HUES64 (cell line): ENCODE measurements around the gene FAXC.
"Not testable (repeated sequence)": the region's sequence is repeated elsewhere in the genome, so short reads cannot be mapped to it uniquely, and the experiment has no call there.

Source experiments
- H3K27ac ChIP-seq: 2 replicates; pipeline ENCODE4 v1.7.0; 2013; ENCODE audit warnings: low read depth, low read length, inconsistent platforms
- H3K27me3 ChIP-seq: 2 replicates; pipeline ENCODE4 v1.6.1; 2013; ENCODE audit warnings: mild to moderate bottlenecking, low read length; ENCODE audit not compliant: insufficient read depth
- H3K36me3 ChIP-seq: 2 replicates; pipeline ENCODE4 v1.6.1; 2013; ENCODE audit warnings: mild to moderate bottlenecking, low read length; ENCODE audit not compliant: insufficient read depth
- H3K4me1 ChIP-seq: 2 replicates; pipeline ENCODE4 v1.6.1; 2013; ENCODE audit warnings: mild to moderate bottlenecking, low read length, moderate library complexity; ENCODE audit not compliant: insufficient read depth
- H3K4me3 ChIP-seq: 2 replicates; pipeline ENCODE4 v1.5.1; 2013; ENCODE audit warnings: mild to moderate bottlenecking, low read length, moderate library complexity
- H3K9ac ChIP-seq: 2 replicates; pipeline ENCODE4 v1.6.1; 2013; ENCODE audit warnings: mild to moderate bottlenecking, low read depth, low read length
- H3K9me3 ChIP-seq: 2 replicates; pipeline ENCODE4 v1.6.1; 2013; ENCODE audit warnings: low read depth, low read length; ENCODE audit not compliant: insufficient read depth
- WGBS: fragments of 150-250, 120-280 bp; methylation state at CpG from one replicate; pipeline ENCODE4 v1.1.7; 2013; ENCODE audit warnings: missing lambda C conversion rate; 5-methylcytosine and 5-hydroxymethylcytosine counted together

FAXC gene

DNA sequence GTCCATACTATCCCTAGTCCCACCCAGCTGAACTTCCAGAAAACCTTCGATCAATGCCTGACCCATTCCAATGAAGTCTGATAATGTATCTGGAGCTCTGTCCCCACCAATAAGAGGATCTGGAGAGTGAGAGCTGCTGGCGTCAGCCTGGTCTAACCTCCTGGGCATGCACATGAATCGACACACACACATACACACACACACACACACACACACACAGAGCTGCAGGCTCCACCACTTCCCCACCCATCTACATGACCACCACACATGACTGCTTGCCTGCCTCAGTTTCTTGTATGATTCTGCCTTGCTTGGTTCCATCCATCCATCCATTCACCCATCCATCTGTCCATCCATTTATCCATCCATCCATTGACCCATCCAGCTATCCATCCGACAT lies 60.8 kb downstream of the FAXC start:
- H3K27me3 ChIP-seq, result no peaks in the 10 kb centered on the region
- no peak overlapping the region for H3K27ac ChIP-seq
- no peak overlapping the region for H3K9ac ChIP-seq
- no peaks in the 10 kb centered on the region for H3K9me3 ChIP-seq
- H3K4me3 ChIP-seq, result no peak overlapping the region
- H3K36me3 ChIP-seq, result peaks cover 5% of the 10 kb centered on the region; the same call in 1 of the 2 replicates
- peaks cover 9% of the 10 kb centered on the region for H3K4me1 ChIP-seq
- 95% methylated on average over 4 of the region's 4 CpGs for WGBS

DNA sequence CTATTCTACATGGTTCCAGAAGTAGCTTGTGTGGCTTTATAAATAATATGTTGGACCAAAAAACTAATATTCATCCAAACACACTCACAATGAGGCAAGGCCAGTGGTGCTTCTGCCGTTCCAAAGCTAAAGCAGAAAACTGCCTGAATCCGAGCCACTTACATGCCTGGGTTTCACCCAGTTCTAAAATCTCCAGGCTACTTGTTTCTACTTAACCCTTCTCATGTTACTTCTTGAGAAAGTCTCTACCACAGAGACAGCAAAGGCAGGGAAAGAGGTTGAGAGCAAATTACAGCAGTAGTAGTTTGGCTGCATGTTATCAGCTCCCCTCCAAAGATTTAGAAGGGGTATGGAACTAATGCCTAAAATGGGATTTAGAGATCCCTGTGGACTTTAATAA lies 62.0 kb downstream of the FAXC start:
- peaks cover 5% of the 10 kb centered on the region; the same call in 1 of the 2 replicates for H3K36me3 ChIP-seq
- H3K4me3 ChIP-seq, result no peak overlapping the region
- H3K9ac ChIP-seq, result no peak overlapping the region
- WGBS, result 74% methylated on average over 2 of the region's 2 CpGs
- H3K9me3 ChIP-seq, result no peaks in the 10 kb centered on the region
- H3K4me1 ChIP-seq, result peaks cover 9% of the 10 kb centered on the region
- H3K27ac ChIP-seq, result no peak overlapping the region
- H3K27me3 ChIP-seq, result no peaks in the 10 kb centered on the region

DNA sequence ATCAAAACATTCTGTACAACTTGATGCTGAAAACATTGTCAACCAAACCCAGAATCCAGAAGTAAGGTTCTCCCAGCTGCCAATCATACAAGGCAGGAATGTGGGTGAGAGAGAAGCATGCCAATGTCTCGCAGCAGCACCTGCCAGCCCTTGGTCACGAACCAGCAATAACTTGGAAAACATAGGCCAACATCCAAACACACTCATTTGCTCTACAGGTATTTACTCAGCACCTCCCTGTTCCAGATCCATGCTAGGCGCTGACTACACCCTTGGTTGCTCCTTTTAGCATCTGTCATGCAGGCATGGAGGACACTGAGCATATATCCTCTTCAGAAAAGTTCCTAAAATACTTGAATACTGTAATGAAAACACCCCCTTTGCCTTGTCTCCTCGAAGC lies 63.6 kb downstream of the FAXC start:
- Histone ChIP-seq H3K36me3 (peaks cover 6% of the 10 kb centered on the region), H3K4me3 (no peak overlapping the region), H3K27ac (no peak overlapping the region), H3K9me3 (no peaks in the 10 kb centered on the region), H3K27me3 (no peaks in the 10 kb centered on the region), H3K4me1 (peaks cover 9% of the 10 kb centered on the region), H3K9ac (no peak overlapping the region)
- 89% methylated on average over 4 of the region's 4 CpGs for WGBS

DNA sequence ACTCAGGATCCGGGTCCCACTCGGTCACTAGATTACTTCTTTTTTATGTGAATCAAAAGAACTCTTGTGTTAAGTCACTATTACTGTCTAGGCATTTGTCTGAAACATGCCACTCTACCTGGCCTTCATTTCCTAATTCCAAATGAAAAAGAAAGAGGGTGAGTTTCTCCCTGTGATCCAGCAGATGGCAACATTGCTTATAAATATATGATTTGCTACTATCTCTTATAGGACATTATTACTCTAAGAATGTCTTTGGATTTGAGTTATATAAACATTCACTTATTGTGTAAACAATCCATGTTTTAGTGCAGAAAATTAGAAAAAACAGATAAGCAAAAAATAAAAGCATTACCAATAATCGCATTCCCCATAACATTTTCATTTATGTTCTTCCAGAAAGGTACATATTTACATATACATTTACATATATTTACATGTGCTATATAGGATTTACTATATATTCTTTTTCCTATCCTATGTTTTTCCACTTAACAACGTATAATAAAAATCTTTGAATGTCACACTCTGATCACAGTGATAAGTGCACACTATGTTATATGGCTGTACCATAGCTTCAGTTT lies 66.9 kb downstream of the FAXC start:
- WGBS, result 88% methylated on average over 4 of the region's 4 CpGs
- H3K36me3 ChIP-seq, result peaks cover 14% of the 10 kb centered on the region
- H3K9ac ChIP-seq, result no peak overlapping the region
- no peaks in the 10 kb centered on the region for H3K9me3 ChIP-seq
- no peak overlapping the region for H3K27ac ChIP-seq
- no peak overlapping the region for H3K4me3 ChIP-seq
- H3K27me3 ChIP-seq, result no peaks in the 10 kb centered on the region
- H3K4me1 ChIP-seq, result peaks cover 4% of the 10 kb centered on the region

DNA sequence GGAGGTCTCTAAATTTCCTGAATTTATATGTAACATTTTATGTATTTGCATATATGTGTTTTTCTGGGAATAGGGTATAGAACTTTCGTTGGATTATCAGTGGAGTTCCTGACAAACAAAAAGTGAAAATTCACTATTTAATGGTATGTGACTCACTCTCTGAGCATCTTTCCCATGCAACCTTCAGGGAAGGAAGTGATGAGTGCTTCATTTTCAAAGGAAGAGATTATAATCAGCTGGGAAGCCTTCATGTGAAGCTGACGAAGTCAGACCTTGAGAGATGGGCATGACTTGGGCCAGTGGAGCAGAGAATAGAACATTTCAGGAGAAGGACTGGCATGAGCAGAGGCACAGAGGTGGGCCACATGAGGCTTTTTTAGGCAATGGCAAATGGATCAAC lies 72.7 kb downstream of the FAXC start:
- no peaks in the 10 kb centered on the region for H3K9me3 ChIP-seq
- H3K27ac ChIP-seq, result no peak overlapping the region
- H3K4me1 ChIP-seq, result no peaks in the 10 kb centered on the region
- H3K36me3 ChIP-seq, result peaks cover 14% of the 10 kb centered on the region
- no peak overlapping the region for H3K9ac ChIP-seq
- H3K27me3 ChIP-seq, result no peaks in the 10 kb centered on the region
- 49% methylated on average over 2 of the region's 2 CpGs for WGBS
- H3K4me3 ChIP-seq, result no peak overlapping the region

DNA sequence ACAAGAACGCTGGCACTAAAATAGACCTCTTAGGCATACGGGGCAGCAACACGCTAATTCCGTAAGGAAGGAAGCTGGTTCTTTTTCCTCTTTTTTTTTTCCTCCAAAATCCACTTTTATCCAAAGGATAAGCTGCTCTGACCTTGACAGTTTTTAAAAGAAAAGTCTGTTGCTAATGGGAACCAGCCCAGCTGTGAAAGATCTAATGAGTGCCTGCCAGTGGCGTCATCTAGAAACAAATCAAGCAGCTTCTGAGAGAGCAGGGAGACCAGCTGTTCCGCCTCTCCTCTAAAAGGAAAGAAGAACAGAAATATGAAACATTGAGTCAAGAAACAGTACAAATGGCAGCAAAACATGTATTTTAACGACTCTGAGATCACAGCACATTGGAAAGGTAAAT lies 78.6 kb downstream of the FAXC start:
- WGBS, result 93% methylated on average over 7 of the region's 7 CpGs
- H3K4me3 ChIP-seq, result no peak overlapping the region
- no peaks in the 10 kb centered on the region for H3K27me3 ChIP-seq
- H3K27ac ChIP-seq, result no peak overlapping the region
- no peaks in the 10 kb centered on the region for H3K36me3 ChIP-seq
- peaks cover 2% of the 10 kb centered on the region; the same call in 1 of the 2 replicates for H3K9me3 ChIP-seq
- H3K9ac ChIP-seq, result no peak overlapping the region
- no peaks in the 10 kb centered on the region; the same call in 1 of the 2 replicates for H3K4me1 ChIP-seq

DNA sequence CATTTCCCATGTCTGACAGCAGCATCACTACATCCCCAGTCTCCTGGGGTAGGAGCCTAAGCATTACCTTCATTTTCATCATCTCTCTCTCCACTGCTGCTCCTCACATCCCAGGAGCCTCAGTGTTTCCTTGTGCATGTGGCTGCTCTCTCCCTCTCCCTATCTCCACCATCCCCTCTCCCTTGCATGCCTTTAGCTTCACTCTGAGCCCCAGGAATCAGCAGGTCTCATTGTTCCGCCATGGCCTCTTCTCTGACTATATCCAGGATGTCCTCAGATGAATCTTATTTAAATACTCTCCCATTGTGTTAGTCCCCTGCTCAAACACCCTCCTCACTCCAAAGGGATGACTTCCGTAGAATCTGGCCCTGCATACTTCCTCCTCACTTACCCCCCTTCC lies 79.4 kb downstream of the FAXC start:
- Histone ChIP-seq H3K9me3 (peaks cover 2% of the 10 kb centered on the region; the same call in 1 of the 2 replicates), H3K27ac (no peak overlapping the region), H3K4me1 (no peaks in the 10 kb centered on the region; the same call in 1 of the 2 replicates), H3K36me3 (no peaks in the 10 kb centered on the region), H3K4me3 (no peak overlapping the region), H3K27me3 (no peaks in the 10 kb centered on the region), H3K9ac (no peak overlapping the region)
- WGBS, result 80% methylated on average over 2 of the region's 2 CpGs

DNA sequence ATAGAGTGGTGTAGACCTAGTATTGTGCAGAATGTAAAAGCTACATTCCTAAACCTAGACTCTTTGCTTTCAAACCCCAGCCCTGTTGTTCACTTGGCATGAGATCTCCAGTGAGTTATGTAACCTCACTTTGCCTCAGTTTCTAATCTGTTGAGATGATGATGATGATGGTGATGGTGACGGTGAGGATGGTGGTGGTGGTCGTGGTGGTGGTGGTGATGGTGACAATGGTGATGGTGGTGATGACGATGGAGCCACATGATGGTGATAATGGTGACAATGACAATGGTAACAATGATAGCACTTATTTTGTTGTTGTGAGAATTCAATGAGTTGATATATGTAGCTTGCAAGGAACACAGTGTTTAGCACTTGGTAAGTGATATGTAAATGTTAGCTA lies 80.3 kb downstream of the FAXC start:
- H3K27ac ChIP-seq, result no peak overlapping the region
- H3K4me3 ChIP-seq, result no peak overlapping the region
- WGBS, result 68% methylated on average over 3 of the region's 3 CpGs
- H3K4me1 ChIP-seq, result no peaks in the 10 kb centered on the region; the same call in 1 of the 2 replicates
- no peak overlapping the region for H3K9ac ChIP-seq
- H3K36me3 ChIP-seq, result no peaks in the 10 kb centered on the region
- no peaks in the 10 kb centered on the region for H3K27me3 ChIP-seq
- peaks cover 2% of the 10 kb centered on the region; the same call in 1 of the 2 replicates for H3K9me3 ChIP-seq

DNA sequence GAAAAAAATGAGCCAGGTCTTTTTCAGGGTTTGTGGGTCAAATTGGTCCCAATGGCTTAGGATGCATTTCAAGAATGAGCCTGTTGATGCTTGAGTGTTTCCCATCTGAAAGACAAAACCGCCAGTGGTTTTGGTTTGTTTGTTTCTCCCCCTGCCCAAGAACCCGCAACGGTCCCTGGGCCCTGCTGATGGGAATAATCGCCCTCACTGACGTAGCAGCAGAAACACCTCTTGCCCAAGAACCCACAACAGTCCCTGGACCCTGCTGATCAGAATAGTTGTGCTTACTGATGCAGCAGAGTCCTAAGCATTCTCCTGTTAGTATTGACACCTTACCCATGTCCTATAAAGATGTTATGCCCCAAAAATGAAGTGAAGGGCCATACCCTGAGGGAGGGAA lies 82.5 kb downstream of the FAXC start:
- not testable (repeated sequence) for H3K4me3 ChIP-seq, H3K9me3 ChIP-seq, H3K27me3 ChIP-seq, H3K36me3 ChIP-seq, H3K9ac ChIP-seq, H3K4me1 ChIP-seq, H3K27ac ChIP-seq
- 72% methylated on average over 5 of the region's 5 CpGs for WGBS

DNA sequence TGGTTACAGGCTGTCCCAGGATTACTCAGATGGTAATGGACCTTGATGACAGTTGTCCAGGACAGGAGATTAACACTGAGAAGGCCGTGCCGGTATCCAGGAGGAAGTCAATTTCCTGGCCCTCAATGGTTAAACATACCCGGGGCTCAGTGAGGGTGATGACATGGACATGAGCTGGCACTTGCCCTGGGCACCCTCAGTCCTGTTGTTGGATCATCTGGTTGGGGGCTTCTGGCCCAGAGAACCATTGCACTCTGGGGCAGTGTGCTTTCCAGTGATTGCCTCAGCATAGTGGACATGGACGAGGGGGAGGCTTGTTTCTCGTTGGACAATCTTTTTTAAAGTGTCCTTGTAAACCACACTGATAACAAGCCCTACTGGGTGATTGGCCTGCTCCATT lies 84.0 kb downstream of the FAXC start:
- H3K9ac ChIP-seq, H3K27ac ChIP-seq, H3K36me3 ChIP-seq, H3K4me1 ChIP-seq, H3K27me3 ChIP-seq, H3K4me3 ChIP-seq, H3K9me3 ChIP-seq: not testable (repeated sequence)
- 96% methylated on average over 5 of the region's 5 CpGs for WGBS

DNA sequence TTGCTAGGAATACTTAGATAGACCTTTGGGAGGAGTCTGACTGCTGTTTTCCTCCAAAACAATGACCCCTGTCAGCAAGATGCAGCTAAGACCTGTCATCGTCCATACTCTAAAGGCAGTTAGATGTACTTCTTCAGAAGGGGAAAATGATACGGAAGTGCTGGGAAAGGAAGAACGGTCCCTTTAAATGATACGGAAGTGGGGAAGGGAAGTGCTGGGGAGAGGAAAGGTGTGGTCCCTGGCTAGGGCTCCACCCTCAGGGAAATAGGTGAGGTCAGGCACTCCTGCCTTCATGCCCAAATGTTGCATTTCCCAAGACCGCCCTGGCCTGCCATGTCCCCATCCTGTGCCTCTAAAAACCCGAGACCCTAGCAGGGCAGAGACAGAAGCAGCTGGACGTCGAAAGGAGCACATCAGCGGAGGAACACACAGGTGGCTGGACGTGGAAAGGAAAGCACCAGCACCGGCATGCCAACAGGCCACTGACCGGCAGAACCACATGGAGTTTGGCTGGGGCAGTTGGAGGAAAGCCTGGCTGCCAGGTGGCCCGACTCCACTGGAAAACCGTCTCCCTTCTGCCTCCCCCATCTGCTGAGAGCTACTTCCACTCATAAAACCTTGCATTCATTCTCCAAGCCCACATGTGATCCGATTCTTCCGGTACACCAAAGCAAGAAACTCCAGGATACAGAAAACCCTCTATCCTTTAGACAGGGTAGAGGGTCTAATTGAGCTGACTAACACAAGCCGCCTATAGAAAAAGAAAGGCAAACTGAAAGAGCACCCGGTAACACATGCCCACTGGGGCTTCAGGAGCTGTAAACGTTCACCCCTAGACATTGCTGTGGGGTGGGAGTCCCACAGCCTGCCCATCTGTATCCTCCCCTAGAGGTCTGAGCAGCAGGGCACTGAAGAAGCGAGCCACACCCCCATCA lies 94.6 kb downstream of the FAXC start:
- Histone ChIP-seq H3K36me3 (no peaks in the 10 kb centered on the region), H3K4me3 (no peak overlapping the region), H3K27ac (no peak overlapping the region), H3K9me3 (no peaks in the 10 kb centered on the region), H3K9ac (no peak overlapping the region), H3K4me1 (no peaks in the 10 kb centered on the region), H3K27me3 (no peaks in the 10 kb centered on the region)
- 90% methylated on average over 20 of the region's 20 CpGs for WGBS
